Spleen (tissue), 7 donors: Measurements from ENCODE around the gene RAB11FIP4.

ENCODE experiments used
- CTCF ChIP-seq, 11 experiments: fragments of 200-600 bp in 7 of 11; fragments of 450-650 bp in 4 of 11; sonication (generic) in 4 of 11; IDR thresholded peaks in 8 of 11; conservative IDR thresholded peaks in 3 of 11; 1 replicate in 7 of 11; 2 replicates in 4 of 11; pipeline versions ENCODE4 v1.4.0 to v1.8.0; 2016 to 2021; ENCODE audit warnings: antibody characterized with exemption in 11 of 11, inconsistent platforms in 4 of 11, mild to moderate bottlenecking in 1 of 11
- POLR2A ChIP-seq, 3 donors: fragments of 450-650 bp; IDR thresholded peaks; one replicate each; pipeline ENCODE4 v1.5.1; 2017; ENCODE audit warnings: antibody characterized with exemption in 3 of 3, mild to moderate bottlenecking in 1 of 3
- donor health status: DM: no; HTN: no; CAD: no; lungs with moderate emphysema.
- donor health status: DM: no; HTN: no; CAD: no.
- donor health status: DM: no; HTN: no; CAD: no.

- TF ChIP-seq POLR2A (IDR thresholded peaks at IDR 0.05) (peak in 1 of 3 donors; percentile 38), CTCF (IDR thresholded peaks at IDR 0.05 in 8 of 11, conservative IDR thresholded peaks at IDR 0.05 in 3 of 11) (peak in 9 of 11 experiments; percentile 13 to 58 (median 43))
Measured at GRCh38 chr17:31508288-31509094, 117.0 kb downstream of the RAB11FIP4 start.
